ENCODE results near the gene TCERG1L.
"Not testable (repeated sequence)": the region's sequence is repeated elsewhere in the genome, so short reads cannot be mapped to it uniquely, and the experiment has no call there.

Gene TCERG1L

DNA sequence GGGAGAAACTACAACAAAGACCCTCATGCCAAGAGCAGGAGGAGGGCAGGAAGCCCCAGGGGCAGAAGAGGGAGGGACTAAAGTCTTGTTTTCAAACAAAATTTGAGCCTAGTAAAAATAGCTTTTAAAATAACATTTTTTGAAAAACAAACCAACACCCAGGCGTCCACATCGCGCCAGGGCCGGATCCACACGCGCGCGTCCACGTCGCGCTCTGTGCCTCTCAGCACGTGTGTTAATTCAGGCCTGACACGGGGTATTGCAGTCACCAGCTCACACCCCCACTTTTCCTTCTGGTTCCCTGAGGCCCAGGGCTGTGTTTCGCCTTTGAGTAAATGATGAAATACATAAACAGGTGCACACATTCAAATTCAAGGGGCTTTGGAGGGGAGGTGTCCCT is 196.2 kb downstream of the TCERG1L start:
- ATAC-seq = no peak
- H3K4me1 Mint-ChIP-seq = no peaks in the 10 kb centered on the region
- H3K4me3 Mint-ChIP-seq = no peak overlapping the region
- H3K36me3 Mint-ChIP-seq = no peaks in the 10 kb centered on the region
- no peaks in the 10 kb centered on the region for H3K9me3 Mint-ChIP-seq
- no peaks in the 10 kb centered on the region for H3K27me3 Mint-ChIP-seq
- no peak overlapping the region for H3K27ac Mint-ChIP-seq

- ATAC-seq = no peak
- Mint-ChIP-seq H3K4me3 (no peak overlapping the region), H3K36me3 (no peaks in the 10 kb centered on the region), H3K27ac (no peak overlapping the region), H3K9me3 (no peaks in the 10 kb centered on the region), H3K4me1 (no peaks in the 10 kb centered on the region), H3K27me3 (no peaks in the 10 kb centered on the region)
Observed at GRCh38 chr10:131114846-131115245, 196.7 kb downstream of the TCERG1L start.

- H3K27ac Mint-ChIP-seq = no peak overlapping the region
- H3K27me3 Mint-ChIP-seq = no peaks in the 10 kb centered on the region
- H3K4me3 Mint-ChIP-seq = no peak overlapping the region
- no peak for ATAC-seq
- H3K9me3 Mint-ChIP-seq = no peaks in the 10 kb centered on the region
- no peaks in the 10 kb centered on the region for H3K36me3 Mint-ChIP-seq
- H3K4me1 Mint-ChIP-seq = no peaks in the 10 kb centered on the region
Observed at GRCh38 chr10:131113709-131114291, 197.7 kb downstream of the TCERG1L start.

GRCh38 chr10:131113165-131113564 is 198.4 kb downstream of the TCERG1L start:
- Mint-ChIP-seq H3K36me3 (no peaks in the 10 kb centered on the region), H3K4me3 (no peak overlapping the region), H3K27me3 (no peaks in the 10 kb centered on the region)

DNA sequence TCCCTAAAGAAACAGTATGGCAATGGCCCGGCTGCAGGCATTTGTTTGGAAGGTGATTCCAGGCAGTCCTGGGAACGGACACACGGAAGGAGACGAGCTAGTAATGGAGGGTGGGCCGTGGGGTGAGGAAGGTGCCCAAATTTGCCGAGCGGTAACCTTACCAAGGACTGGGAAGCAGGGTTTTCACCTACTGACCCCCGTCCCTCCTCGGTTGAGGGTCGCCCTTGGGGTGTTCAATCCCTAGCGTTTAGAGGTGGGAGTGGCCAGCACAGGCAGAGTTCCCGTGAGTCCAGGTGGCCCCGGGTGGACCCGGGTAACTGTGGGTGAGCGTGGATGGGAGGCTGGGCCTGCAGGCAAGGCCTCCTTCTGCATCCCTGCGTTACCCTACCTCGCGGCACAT is 198.8 kb downstream of the TCERG1L start:
- ATAC-seq = no peak
- H3K4me1 Mint-ChIP-seq = no peaks in the 10 kb centered on the region
- peaks cover 2% of the 10 kb centered on the region for H3K9me3 Mint-ChIP-seq
- H3K27me3 Mint-ChIP-seq = no peaks in the 10 kb centered on the region
- no peaks in the 10 kb centered on the region for H3K36me3 Mint-ChIP-seq
- H3K27ac Mint-ChIP-seq = no peak overlapping the region
- no peak overlapping the region for H3K4me3 Mint-ChIP-seq

More at GRCh38 chr10:131113165-131113564, 198.4 kb downstream of the TCERG1L start:
- Mint-ChIP-seq H3K9me3 (no peaks in the 10 kb centered on the region), H3K27ac (no peak overlapping the region), H3K4me1 (no peaks in the 10 kb centered on the region)
- ATAC-seq = no peak

GRCh38 chr10:131111471-131112080 is 199.9 kb downstream of the TCERG1L start:
- Mint-ChIP-seq H3K9me3 (peaks cover 4% of the 10 kb centered on the region), H3K27ac (no peak overlapping the region), H3K36me3 (no peaks in the 10 kb centered on the region), H3K4me1 (no peaks in the 10 kb centered on the region), H3K27me3 (peaks cover 1% of the 10 kb centered on the region), H3K4me3 (no peak overlapping the region)
- no peak for ATAC-seq

- no peak for ATAC-seq
- H3K4me1 Mint-ChIP-seq = no peaks in the 10 kb centered on the region
- H3K27ac Mint-ChIP-seq = no peak overlapping the region
- H3K27me3 Mint-ChIP-seq = peaks cover 7% of the 10 kb centered on the region
- H3K9me3 Mint-ChIP-seq = peaks cover 4% of the 10 kb centered on the region
- H3K36me3 Mint-ChIP-seq = no peaks in the 10 kb centered on the region
- no peak overlapping the region for H3K4me3 Mint-ChIP-seq
Observed at GRCh38 chr10:131111007-131111406, 200.5 kb downstream of the TCERG1L start.

DNA sequence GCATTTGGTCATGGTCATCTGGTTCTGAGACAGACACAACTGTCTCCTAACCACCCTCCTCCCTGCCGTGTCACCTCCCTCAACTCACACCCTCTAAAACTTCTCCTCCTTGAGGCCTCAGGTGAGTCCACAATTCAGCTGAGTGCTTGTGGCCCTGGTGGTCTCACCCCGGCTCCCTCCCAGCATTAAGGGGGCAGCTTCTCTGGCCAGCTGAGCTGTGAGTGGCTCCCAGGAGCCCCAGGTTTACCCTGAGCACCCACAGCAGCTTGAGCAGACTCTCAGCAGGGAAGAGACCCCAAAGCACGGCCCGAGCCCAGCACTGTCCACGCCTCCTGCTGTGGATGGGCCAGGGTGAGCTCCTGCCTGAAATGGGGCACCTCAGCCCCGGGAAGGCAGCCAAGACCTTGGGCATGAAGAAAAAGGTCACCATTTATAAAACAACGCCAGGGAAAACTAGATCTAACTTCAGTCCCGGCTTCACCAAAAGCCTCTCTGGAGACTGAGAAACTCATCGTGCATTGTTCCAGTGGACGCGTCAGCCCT is 201.2 kb downstream of the TCERG1L start:
- peaks cover 4% of the 10 kb centered on the region for H3K9me3 Mint-ChIP-seq
- H3K27me3 Mint-ChIP-seq = peaks cover 8% of the 10 kb centered on the region
- no peak overlapping the region for H3K27ac Mint-ChIP-seq
- ATAC-seq = no peak
- no peaks in the 10 kb centered on the region for H3K36me3 Mint-ChIP-seq
- no peak overlapping the region for H3K4me3 Mint-ChIP-seq
- no peaks in the 10 kb centered on the region for H3K4me1 Mint-ChIP-seq

DNA sequence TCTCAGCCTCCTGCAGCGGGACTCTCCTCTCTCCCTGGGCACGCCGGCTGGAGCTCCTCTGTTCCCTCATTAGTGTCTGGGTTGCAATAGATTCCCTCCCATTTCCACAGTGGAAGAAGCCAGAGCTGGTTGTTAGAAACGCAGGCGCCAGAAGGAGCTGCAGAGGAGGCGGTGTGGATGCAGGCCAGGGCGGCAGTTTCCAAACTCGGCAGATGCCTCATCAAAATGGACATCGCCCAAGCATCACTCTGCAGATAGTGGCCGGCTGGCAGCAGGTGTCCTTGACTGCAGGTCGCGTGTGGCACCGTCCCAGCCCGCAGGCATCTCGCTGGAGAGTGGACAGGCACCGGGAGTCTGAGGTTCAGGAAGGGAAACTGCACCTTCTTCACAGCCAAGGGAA is 201.8 kb downstream of the TCERG1L start:
- Mint-ChIP-seq H3K4me3 (no peak overlapping the region), H3K9me3 (peaks cover 4% of the 10 kb centered on the region), H3K27me3 (peaks cover 8% of the 10 kb centered on the region), H3K27ac (no peak overlapping the region), H3K4me1 (no peaks in the 10 kb centered on the region), H3K36me3 (no peaks in the 10 kb centered on the region)
- no peak for ATAC-seq

- H3K4me1 Mint-ChIP-seq = no peaks in the 10 kb centered on the region
- no peak overlapping the region for H3K27ac Mint-ChIP-seq
- no peak overlapping the region for H3K4me3 Mint-ChIP-seq
- ATAC-seq = no peak
- H3K9me3 Mint-ChIP-seq = peaks cover 4% of the 10 kb centered on the region
- H3K36me3 Mint-ChIP-seq = no peaks in the 10 kb centered on the region
- peaks cover 8% of the 10 kb centered on the region for H3K27me3 Mint-ChIP-seq
Observed at GRCh38 chr10:131109291-131109690, 202.2 kb downstream of the TCERG1L start.

GRCh38 chr10:131107970-131108369 is 203.6 kb downstream of the TCERG1L start:
- Mint-ChIP-seq H3K27me3 (peaks cover 8% of the 10 kb centered on the region), H3K4me3 (no peak overlapping the region)

GRCh38 chr10:131102676-131103075 is 208.8 kb downstream of the TCERG1L start:
- H3K9me3 Mint-ChIP-seq = peaks cover 2% of the 10 kb centered on the region
- peaks cover 8% of the 10 kb centered on the region for H3K27me3 Mint-ChIP-seq
- no peaks in the 10 kb centered on the region for H3K4me1 Mint-ChIP-seq
- H3K4me3 Mint-ChIP-seq = no peak overlapping the region
- H3K36me3 Mint-ChIP-seq = no peaks in the 10 kb centered on the region
- H3K27ac Mint-ChIP-seq = no peak overlapping the region
- ATAC-seq = no peak

More at GRCh38 chr10:131107970-131108369, 203.6 kb downstream of the TCERG1L start:
- Mint-ChIP-seq H3K4me1 (no peaks in the 10 kb centered on the region), H3K27ac (no peak overlapping the region), H3K9me3 (peaks cover 4% of the 10 kb centered on the region), H3K36me3 (no peaks in the 10 kb centered on the region)
- ATAC-seq = no peak

DNA sequence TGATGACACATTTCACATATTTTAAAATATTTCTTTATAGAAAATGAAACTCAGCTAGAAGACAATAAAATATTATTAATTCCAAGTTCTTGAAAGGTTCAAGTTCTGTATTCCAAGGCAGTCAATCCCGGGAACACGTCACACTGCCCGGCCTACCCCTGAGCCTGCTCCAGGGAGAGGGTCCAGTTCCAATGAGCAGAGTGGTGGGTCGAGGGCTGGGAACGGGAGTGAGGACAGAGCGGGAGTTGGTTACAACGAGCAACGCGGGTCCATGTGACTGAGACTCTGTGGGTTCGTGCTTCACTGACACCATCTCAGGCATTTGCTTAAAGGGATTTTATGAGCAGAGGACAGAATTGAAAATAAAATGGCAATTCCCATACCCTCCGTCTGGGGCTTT is 209.4 kb downstream of the TCERG1L start:
- ATAC-seq = no peak
- H3K9me3 Mint-ChIP-seq = no peaks in the 10 kb centered on the region
- H3K4me3 Mint-ChIP-seq = no peak overlapping the region
- H3K27ac Mint-ChIP-seq = no peak overlapping the region
- peaks cover 8% of the 10 kb centered on the region for H3K27me3 Mint-ChIP-seq
- H3K36me3 Mint-ChIP-seq = no peaks in the 10 kb centered on the region
- H3K4me1 Mint-ChIP-seq = no peaks in the 10 kb centered on the region

DNA sequence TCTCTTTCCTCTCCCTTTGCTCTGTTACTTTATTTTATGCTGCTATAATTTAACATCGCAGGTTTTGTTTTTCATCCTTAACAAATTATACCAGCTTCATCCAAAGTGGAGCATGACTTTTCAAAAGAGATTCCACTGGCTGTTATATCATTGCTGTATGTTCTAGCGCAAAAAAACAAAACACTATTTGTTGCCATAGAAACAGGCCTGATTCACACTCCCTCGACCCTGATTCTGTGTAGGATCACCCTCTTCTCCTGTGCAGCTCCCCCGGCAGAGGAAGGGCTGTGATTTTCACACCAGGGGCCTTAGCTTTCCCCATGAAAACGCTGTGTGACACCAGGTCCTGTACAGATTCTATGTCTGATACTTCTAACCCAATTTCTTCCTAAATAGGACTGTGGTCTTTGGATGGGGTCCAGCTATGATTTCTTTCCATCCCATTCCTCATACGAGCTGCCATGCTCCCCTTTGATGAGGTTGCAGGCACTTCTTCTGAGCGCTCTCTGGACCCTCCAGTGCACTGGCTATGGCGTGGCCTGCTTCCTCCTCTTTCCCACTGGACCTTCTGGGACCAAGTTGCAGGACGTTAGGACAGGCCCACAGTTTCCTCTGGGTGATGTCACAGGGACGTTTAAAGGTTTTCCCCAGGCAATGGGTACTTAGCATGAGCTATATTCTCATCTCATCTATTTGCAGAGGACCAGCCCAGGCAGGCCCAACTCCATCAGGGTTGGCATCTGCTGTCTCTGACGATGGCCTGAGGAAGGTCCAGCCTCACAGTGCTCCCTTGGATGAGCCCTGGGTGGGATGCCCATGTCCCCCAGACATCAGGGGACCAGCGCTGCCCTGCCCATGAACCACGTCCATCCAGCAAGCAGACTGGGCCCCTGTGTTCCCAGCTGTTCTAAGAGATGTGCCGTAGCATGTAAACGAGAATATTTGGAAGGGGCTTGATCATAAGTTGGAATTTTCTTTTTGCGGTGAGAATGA is 210.8 kb downstream of the TCERG1L start:
- H3K36me3 Mint-ChIP-seq, H3K4me1 Mint-ChIP-seq, H3K27ac Mint-ChIP-seq: not testable (repeated sequence)

DNA sequence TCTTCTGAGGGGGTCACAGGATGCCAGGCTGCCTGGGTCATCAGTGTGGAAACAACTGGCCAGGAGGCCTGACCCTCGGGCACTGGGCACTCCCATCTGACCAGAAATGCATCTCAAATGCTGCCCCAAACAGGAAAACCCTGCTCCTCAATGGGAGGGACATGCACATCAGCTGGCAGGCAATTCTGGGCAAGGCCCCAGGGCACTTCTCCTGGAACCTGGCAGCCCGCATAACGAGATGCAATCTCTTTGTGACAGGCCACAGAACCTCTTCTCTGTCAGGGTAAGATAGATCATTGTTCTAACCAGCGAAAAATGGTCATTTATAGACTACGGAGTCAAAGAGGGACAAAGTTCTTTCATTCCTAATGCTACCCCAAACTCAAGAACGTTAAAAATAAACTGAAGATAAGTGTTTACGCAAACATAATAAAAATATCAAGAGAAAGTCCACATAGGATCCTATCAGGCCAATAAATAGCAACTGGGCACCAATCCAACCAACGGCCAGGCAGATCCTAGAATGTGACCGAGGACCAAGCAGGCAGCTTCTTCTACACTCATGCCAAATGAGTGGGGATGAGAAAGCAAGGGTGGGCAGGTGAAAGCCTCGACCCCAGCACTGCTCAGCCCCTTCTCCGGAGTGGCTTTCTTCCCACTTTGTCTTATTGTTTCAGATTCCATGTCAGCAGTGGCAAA is 212.3 kb downstream of the TCERG1L start:
- no peak for ATAC-seq
- Mint-ChIP-seq H3K4me1 (no peaks in the 10 kb centered on the region), H3K4me3 (no peak overlapping the region), H3K27ac (no peak overlapping the region), H3K36me3 (no peaks in the 10 kb centered on the region), H3K9me3 (peaks cover 2% of the 10 kb centered on the region), H3K27me3 (no peaks in the 10 kb centered on the region)

More for the DNA sequence above, 210.8 kb downstream of the TCERG1L start:
- H3K4me3 Mint-ChIP-seq, ATAC-seq, H3K9me3 Mint-ChIP-seq, H3K27me3 Mint-ChIP-seq: not testable (repeated sequence)

Data from stimulated activated memory B cell treated with anti-CD40 and anti-IgM and Interleukin-4, amounts not matched to agents 10 μg/mL and 1 μg/mL and 100 μg/mL, for 72 hours (primary cell).